Tongue (tissue), 2 donors: Measurements from ENCODE around the gene C11orf65. TPM values are rescaled to one million over a fixed set of nuclear protein-coding genes. Genes with fewer than 3 reads are reported as not detected.

Source experiments
- DNase-seq: peaks from one replicate; pipeline ENCODE4 v3.0.0-alpha.2; 2015
- total RNA-seq: library from RNA; depleted of rRNA; stranded (reverse); fragments of >200 nt; gene quantifications from one replicate; pipeline ENCODE4 v1.2.3, GENCODE V29; 2014

The C11orf65 gene
- total RNA-seq, 1 donor from 2014 or later, result 2.5 TPM

DNA sequence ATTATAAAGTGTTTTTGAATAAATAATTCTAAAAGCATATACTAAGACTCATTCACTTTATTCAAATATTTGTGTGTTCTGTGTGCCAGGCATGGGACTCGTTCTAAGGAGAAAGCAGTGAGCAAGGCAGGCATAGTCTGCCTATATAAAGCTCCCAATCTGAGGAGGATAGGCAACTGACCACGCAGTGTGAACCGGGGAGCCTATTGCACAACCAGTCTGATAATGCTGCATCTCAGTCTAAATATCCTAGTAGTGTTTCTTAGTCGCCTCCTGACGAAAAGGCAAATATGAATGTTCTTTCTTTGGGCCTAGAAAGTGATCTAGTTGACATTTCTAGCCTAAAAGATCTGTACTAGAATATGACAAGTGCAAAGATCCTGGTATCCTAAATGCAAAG lies 98.3 kb downstream of the C11orf65 start:
- DNase-seq, result no peak

DNA sequence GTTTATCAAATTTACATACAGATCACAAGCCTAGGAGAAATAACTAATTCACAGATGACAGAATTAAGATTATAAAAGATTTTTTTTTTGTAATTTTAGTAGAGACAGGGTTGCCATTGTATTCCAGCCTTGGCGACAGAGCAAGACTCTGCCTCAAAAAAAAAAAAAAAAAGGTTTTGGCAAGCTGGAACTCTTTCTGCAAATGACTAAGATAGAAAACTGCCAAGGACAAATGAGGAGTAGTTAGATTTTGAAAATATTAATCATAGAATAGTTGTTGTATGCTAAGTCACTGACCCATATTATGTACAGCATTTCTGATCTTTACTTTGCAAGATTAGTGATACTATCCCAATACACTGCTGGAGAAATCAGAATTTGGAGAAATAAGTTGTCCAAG lies 99.2 kb downstream of the C11orf65 start:
- DNase-seq, result no peak

DNA sequence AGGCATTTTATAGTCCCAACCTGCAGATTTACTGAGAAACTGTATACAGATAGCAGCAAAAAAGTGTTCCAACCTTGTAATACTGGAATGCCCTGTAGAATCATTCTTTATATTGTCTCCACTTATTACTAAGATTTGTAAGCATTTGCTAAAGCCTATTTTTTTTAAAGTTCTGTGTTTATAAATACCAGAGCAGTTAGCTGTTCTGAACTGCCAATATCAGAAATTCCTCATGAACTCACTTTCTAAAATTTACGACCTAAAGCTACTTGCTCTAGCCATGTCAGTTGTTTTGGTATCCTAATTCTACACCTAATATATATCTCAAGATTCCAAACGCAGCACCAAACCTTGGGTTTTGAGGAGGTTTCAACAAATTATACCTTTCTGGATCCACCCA lies 103.2 kb downstream of the C11orf65 start:
- no peak for DNase-seq

DNA sequence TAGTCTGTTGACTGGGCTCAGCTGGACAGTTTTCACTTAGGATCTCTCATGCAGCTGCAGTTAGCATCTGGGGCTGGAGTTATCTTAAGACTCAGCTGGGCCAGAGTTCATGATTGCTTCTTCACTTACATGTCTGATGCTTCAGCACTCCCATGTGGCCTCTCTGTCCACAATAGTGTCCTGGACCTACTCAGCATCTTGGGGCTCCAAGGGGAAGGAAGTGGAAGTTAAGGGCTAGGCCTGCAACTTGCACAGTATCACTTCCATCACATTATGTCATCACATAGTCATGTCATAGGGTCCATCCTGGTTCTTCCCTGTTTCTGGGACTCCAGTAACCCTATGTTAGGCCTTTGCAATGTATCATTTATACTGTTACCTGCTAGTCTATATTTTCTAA lies 115.9 kb downstream of the C11orf65 start:
- DNase-seq, result no peak

DNA sequence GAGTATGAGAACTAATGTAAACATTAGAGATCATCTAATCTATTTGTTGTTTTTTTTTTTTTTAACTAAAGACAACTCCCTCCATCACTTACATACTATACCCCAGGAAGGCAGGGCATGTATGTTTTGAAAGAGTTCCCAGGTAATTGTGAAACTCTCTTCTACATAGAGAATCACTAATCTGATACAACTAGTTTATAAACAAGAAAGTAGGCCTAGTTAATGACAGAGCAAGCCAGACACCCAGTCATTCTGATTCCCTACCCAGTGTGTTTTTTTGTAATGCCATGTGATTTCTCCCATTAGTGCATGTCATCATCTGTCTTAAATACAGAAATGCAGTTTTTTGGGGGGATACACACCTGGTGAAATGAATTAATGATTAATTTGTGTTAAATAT lies 120.9 kb downstream of the C11orf65 start:
- DNase-seq, result no peak

DNA sequence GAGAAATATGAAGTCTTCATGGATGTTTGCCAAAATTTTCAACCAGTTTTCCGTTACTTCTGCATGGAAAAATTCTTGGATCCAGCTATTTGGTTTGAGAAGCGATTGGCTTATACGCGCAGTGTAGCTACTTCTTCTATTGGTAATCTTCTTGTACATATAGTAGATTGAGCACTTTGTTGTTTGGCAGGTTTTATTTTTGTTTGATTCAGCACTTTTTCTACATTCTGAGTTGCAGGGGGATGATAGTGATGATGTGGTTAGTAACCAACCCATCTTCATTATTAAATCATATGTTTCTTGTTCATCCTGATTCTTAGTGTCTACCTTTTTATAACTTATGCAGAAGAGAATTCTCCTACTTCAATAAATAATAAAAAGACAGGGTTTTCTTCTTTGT lies 121.6 kb downstream of the C11orf65 start:
- DNase-seq, result no peak

DNA sequence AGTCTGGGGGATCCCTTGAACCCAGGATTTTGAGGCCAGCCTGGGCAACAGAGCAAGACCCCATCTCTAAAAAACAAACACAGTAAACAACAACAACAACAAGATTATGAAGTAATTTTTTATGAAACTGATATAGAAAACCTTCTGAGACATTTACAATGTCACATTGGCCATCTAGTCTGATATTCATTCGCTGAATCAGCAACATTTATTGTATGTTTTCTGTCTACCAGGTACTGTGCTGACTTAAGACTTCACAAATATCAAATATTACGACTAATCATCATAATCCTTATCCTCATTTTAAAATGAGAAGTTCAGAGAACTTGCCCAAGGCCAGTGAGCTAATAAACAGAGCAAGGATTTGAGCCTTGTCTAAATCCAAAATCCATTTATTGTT lies 123.6 kb downstream of the C11orf65 start:
- no peak for DNase-seq

DNA sequence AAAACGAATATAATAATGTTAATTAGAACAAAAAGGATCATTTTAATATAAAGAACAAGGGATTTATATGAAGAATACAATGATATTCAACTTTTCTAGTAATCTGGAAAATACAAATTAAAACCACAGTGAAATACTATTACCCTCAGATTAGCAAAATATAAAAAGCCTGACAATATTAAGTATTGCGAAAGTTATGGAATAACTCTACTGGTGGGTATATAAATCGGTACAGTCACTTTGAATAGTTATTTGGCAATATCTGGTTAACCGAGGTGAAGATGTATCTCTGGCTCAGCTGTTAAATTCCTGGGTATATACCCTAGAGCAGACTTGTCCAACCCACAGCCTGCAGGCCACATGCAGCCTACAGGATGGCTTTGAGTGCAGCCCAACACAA lies 125.7 kb downstream of the C11orf65 start:
- no peak for DNase-seq

DNA sequence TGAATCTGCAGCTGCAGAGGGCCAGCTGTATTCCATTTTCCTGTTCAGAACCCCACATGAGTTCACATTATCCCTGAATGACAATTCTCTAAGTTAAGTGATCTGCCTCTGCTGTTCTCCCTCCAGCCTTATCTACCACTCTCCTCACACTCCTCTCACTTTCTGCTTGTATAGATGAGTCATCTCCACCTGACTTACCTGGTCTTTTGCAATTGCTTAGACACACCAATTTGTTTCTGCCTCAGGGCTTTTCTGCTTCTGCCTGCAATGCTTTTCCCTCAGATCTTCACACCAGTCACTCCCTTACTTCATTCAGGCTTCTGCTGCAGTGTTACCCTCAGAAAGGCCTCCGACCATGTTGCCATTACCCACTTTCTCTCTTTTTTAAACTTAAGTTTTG lies 126.4 kb downstream of the C11orf65 start:
- DNase-seq, result no peak

DNA sequence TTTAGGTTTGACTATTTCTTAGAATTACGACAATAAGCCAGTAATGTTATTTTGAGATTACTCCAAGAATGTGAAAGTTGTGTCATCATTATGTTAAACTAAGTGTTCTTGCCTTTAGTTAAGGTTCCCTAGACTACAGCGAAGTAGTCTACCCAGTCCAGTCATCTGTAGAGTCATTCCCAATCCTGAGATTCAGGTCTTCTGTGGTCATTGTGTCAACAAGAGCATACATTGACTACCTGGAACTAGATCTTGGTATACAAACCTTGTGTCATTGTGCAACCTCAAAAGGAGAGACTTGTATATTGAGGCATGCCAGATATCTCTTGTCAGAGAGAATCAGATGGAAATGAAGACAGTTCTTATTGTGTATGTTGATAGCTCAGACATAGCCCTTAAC lies 128.6 kb downstream of the C11orf65 start:
- DNase-seq, result no peak

DNA sequence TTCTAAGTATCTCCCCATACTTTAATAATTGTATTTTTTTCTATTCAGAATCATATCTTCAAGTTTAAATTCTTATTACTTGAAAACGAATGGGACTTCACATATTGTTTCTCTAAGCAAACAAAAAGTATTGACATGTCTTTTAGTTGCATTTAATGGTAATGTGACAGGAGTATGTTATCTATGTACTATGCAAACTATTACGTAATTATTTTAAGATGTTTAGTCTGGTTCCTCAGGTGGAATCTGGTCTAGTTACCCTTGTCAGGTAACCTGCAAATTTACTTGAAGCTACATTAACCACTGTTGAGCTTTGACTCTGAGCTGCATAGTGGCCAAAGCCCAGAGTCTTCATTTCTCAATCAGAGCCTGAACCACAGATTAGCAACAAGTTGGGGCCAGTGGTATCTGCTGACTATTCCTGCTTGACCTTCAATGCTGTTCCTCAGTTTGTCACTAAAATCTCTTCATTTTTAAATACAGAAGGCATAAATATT lies 133.9 kb downstream of the C11orf65 start:
- DNase-seq, result no peak

Other genes starting within 250 kb of the C11orf65 start
- gene NPAT, start 244.9 kb downstream of the C11orf65 start, total RNA-seq, result 14.8 TPM
- 76.3 TPM for gene ATM, start 244.5 kb downstream of the C11orf65 start, total RNA-seq
- 52.9 TPM for gene POGLUT3, start 30.9 kb upstream of the C11orf65 start, total RNA-seq
- 8.8 TPM for gene EXPH5, start 126.2 kb upstream of the C11orf65 start, total RNA-seq
- gene DDX10, start 197.5 kb upstream of the C11orf65 start, total RNA-seq, result 20.5 TPM